Measurements from ENCODE around the gene LRP6. TPM values are rescaled to one million over a fixed set of nuclear protein-coding genes. Genes with fewer than 3 reads are reported as not detected.

Gene LRP6
- total and polyA plus RNA-seq, 3 experiments from 2014 or later = 0.12 to 2.4 (median 0.94) TPM

DNA sequence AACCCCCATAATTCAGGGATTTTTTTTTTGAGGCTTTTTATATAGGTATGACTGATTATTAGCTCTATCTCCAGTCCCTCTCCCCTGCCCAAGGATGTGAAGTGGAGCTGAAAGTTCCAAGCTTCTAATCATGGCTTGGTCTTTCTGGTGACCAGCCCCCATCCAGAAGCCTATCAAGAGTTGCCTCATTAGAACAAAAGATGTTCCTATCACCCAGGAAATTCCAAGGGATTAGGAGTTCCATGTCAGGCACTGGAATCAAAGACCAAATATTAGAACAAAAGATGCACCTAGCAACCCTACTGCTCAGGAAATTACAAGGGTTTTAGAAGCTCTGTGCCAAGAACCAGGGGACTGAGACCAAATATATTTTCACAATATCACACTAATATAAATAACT is 29.9 kb downstream of the LRP6 start:
- Mint-ChIP-seq H3K27me3 (peaks cover 5 to 35% of the 10 kb centered on the region in 2 donors), H3K27ac (no peak overlapping the region), H3K36me3 (no peaks in the 10 kb centered on the region), H3K4me1 (no peaks in the 10 kb centered on the region), H3K9me3 (no peaks in the 10 kb centered on the region), H3K4me3 (no peak overlapping the region)
- Histone ChIP-seq H3K27me3 (ENCODE audit: insufficient read depth, low read length, poor library complexity, severe bottlenecking) (no peaks in the 10 kb centered on the region), H3K27ac (ENCODE audit: low read depth, low read length) (no peak overlapping the region), H3K4me3 (ENCODE audit: low read length) (no peak overlapping the region), H3K9me3 (ENCODE audit: low read length) (no peaks in the 10 kb centered on the region), H3K4me1 (ENCODE audit: insufficient read depth, low read length) (no peaks in the 10 kb centered on the region), H3K36me3 (ENCODE audit: insufficient read depth, low read length) (no peaks in the 10 kb centered on the region)
- ChIA-PET CTCF (no interaction called here), POLR2A (no interaction called here)
- DNase-seq = no peak

DNA sequence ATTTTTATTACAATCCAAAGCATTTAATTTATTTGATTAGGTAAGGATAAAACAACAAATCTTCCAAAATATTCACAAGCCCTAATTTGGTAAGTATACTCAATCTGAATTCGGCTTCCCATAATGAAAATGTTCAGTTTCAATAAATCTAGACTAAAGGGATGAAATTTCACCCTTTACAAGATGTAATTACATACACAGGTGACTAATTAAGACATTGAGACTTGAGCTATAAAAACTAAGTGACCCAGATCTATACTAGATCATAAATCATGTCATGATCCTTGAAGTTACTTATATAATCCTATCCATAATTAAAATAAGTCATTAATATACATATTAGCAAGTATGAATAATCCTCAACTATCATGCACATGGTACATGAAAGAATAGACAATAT is 36.6 kb downstream of the LRP6 start:
- CTCF ChIA-PET = no interaction called here
- no peak for DNase-seq
- no peaks in the 10 kb centered on the region for H3K27me3 ChIP-seq (ENCODE audit: insufficient read depth, low read length, poor library complexity, severe bottlenecking)
- H3K27ac Mint-ChIP-seq = no peak overlapping the region
- H3K4me3 ChIP-seq (ENCODE audit: low read length) = no peak overlapping the region
- no peak overlapping the region for H3K4me3 Mint-ChIP-seq
- no peak overlapping the region for H3K27ac ChIP-seq (ENCODE audit: low read depth, low read length)
- no peaks in the 10 kb centered on the region for H3K4me1 Mint-ChIP-seq
- H3K9me3 Mint-ChIP-seq = peaks cover 0 to 6% (median 5%) of the 10 kb centered on the region in 5 donors
- H3K36me3 Mint-ChIP-seq = peaks cover 0 to 1% (median 0%) of the 10 kb centered on the region in 3 donors
- POLR2A ChIA-PET = no interaction called here
- peaks cover 7 to 60% of the 10 kb centered on the region in 2 donors for H3K27me3 Mint-ChIP-seq
- no peaks in the 10 kb centered on the region for H3K9me3 ChIP-seq (ENCODE audit: low read length)
- H3K36me3 ChIP-seq (ENCODE audit: insufficient read depth, low read length) = no peaks in the 10 kb centered on the region
- H3K4me1 ChIP-seq (ENCODE audit: insufficient read depth, low read length) = no peaks in the 10 kb centered on the region

DNA sequence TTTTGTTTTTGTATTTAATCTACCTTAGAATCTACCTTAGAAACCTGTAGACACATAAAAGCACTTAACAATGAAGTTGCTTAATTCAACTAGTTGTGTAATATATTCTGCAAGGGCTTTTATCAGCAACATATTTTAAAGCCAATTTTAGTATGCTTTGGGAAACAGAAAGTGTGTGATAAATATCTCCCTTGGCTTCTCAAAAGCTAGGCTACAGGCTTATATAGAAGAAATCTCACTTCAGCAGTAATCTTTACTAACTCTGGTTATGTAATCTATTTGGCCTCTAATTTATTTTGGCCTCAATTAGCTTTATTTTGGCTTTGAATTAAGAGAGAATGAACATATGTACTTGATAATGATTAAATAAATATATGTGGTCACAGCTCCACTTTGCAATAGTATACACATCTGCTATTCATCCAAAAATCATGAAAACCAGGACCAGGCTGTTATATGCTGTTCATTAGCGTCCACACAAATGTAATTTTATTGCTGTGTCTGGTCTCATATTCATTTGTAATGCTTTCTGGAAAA is 37.2 kb downstream of the LRP6 start:
- CTCF ChIA-PET = no interaction called here
- no peaks in the 10 kb centered on the region for H3K9me3 ChIP-seq (ENCODE audit: low read length)
- H3K27me3 ChIP-seq (ENCODE audit: insufficient read depth, low read length, poor library complexity, severe bottlenecking) = no peaks in the 10 kb centered on the region
- H3K4me1 Mint-ChIP-seq = no peaks in the 10 kb centered on the region
- no peaks in the 10 kb centered on the region for H3K36me3 ChIP-seq (ENCODE audit: insufficient read depth, low read length)
- H3K27ac ChIP-seq (ENCODE audit: low read depth, low read length) = no peak overlapping the region
- H3K27me3 Mint-ChIP-seq = peaks cover 10 to 57% of the 10 kb centered on the region in 2 donors
- H3K4me3 ChIP-seq (ENCODE audit: low read length) = no peak overlapping the region
- peaks cover 0 to 6% (median 5%) of the 10 kb centered on the region in 5 donors for H3K9me3 Mint-ChIP-seq
- no peak overlapping the region for H3K27ac Mint-ChIP-seq
- H3K4me3 Mint-ChIP-seq = no peak overlapping the region
- POLR2A ChIA-PET = no interaction called here
- DNase-seq = no peak
- no peaks in the 10 kb centered on the region for H3K4me1 ChIP-seq (ENCODE audit: insufficient read depth, low read length)
- peaks cover 0 to 1% (median 0%) of the 10 kb centered on the region in 3 donors for H3K36me3 Mint-ChIP-seq

DNA sequence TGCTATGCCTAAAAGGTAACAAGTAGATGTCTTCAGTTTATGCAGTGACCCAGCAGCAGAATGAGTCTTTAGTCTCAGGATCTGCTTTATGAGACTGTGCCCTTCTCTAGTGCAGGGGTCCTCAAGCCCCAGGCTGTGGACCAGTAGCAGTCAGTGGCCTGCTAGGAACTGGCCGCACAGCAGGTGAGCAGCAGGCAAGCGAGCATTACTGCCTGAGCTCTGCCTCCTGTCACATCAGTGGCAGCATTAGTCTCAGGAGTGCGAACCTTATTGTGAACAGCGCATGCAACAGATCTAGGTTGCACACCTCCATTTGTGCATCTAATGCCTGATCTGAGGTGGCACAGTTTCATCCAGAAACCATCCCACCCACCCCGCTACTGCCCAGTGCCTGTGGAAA is 38.4 kb downstream of the LRP6 start:
- H3K27me3 ChIP-seq (ENCODE audit: insufficient read depth, low read length, poor library complexity, severe bottlenecking) = no peaks in the 10 kb centered on the region
- ChIA-PET CTCF (no interaction called here), POLR2A (no interaction called here)
- no peak overlapping the region for H3K4me3 ChIP-seq (ENCODE audit: low read length)
- H3K4me1 ChIP-seq (ENCODE audit: insufficient read depth, low read length) = no peaks in the 10 kb centered on the region
- H3K27ac Mint-ChIP-seq = no peak overlapping the region
- no peaks in the 10 kb centered on the region for H3K4me1 Mint-ChIP-seq
- no peak for DNase-seq
- peaks cover 0 to 1% (median 0%) of the 10 kb centered on the region in 3 donors for H3K36me3 Mint-ChIP-seq
- peaks cover 10 to 60% of the 10 kb centered on the region in 2 donors for H3K27me3 Mint-ChIP-seq
- H3K36me3 ChIP-seq (ENCODE audit: insufficient read depth, low read length) = no peaks in the 10 kb centered on the region
- H3K4me3 Mint-ChIP-seq = no peak overlapping the region
- H3K9me3 Mint-ChIP-seq = peaks cover 0 to 9% (median 5%) of the 10 kb centered on the region in 5 donors
- H3K9me3 ChIP-seq (ENCODE audit: low read length) = no peaks in the 10 kb centered on the region
- H3K27ac ChIP-seq (ENCODE audit: low read depth, low read length) = no peak overlapping the region

DNA sequence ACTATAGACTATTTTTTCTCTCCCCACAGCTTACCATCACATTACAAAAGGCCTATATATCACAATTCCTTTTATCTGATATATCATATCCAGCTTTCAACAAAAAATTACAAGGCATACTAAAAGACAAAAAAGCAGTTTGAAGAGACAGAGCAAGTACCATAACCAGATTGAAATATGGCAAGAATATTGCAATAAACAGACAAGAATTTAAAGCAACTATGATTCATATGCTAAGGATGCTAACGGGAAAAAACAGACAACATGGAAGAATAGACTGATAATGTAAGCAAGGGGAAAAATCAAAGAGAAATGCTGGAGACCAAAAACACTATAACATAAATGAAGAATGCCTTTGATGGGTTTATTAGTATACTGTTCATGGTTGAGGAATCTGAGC is 40.7 kb downstream of the LRP6 start:
- no peaks in the 10 kb centered on the region for H3K4me1 Mint-ChIP-seq
- ChIA-PET CTCF (interaction anchor here (0.7 kb wide), 1 partner anchor 287 kb away, joined by 3 read pairs; no protein-coding TSS in a partner anchor), POLR2A (interaction anchor here (0.6 kb wide), 1 partner anchor 1069 kb away, joined by 5 read pairs; no protein-coding TSS in a partner anchor)
- H3K27ac ChIP-seq (ENCODE audit: low read depth, low read length) = no peak overlapping the region
- H3K9me3 ChIP-seq (ENCODE audit: low read length) = no peaks in the 10 kb centered on the region
- no peak overlapping the region for H3K27ac Mint-ChIP-seq
- peaks cover 17 to 56% of the 10 kb centered on the region in 2 donors for H3K27me3 Mint-ChIP-seq
- H3K9me3 Mint-ChIP-seq = peaks cover 0 to 9% (median 5%) of the 10 kb centered on the region in 5 donors
- no peak overlapping the region for H3K4me3 ChIP-seq (ENCODE audit: low read length)
- no peak overlapping the region for H3K4me3 Mint-ChIP-seq
- H3K4me1 ChIP-seq (ENCODE audit: insufficient read depth, low read length) = no peaks in the 10 kb centered on the region
- H3K36me3 ChIP-seq (ENCODE audit: insufficient read depth, low read length) = no peaks in the 10 kb centered on the region
- H3K27me3 ChIP-seq (ENCODE audit: insufficient read depth, low read length, poor library complexity, severe bottlenecking) = no peaks in the 10 kb centered on the region
- H3K36me3 Mint-ChIP-seq = peaks cover 0 to 1% (median 0%) of the 10 kb centered on the region in 3 donors
- no peak for DNase-seq

DNA sequence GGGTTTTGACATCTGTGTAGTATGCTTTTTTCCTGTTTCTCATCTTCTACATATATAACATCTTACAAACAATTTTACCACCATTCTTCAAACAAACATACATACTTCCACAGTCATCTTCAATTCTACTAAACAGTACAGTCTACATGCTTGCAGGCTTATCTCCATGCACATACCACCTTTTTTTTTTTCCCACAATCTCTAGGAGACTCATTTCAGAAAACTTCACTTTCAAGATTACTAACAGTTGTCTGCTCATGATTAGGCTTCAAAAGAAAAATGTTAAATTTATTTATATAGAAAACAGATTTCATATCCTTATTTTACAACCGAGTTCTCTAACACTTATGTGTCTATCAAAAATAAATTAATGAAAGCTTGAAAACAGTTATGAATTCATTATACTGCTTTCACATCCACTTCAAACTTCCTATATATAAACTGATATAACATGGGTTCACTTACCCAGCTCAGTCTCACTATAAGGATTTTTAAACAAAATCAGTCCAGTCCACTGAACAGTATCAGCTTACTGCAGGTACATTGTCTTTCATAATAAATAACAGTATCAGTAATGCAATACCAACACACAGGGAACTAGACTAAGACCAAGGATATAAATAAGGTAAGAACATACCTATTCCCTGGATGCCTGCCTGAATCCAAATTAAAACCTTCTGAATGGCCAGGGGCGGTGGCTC is 42.5 kb downstream of the LRP6 start:
- no peak for DNase-seq
- no peaks in the 10 kb centered on the region for H3K4me1 ChIP-seq (ENCODE audit: insufficient read depth, low read length)
- no peaks in the 10 kb centered on the region for H3K36me3 ChIP-seq (ENCODE audit: insufficient read depth, low read length)
- peaks cover 31 to 61% of the 10 kb centered on the region in 2 donors for H3K27me3 Mint-ChIP-seq
- CTCF ChIA-PET = no interaction called here
- H3K27me3 ChIP-seq (ENCODE audit: insufficient read depth, low read length, poor library complexity, severe bottlenecking) = no peaks in the 10 kb centered on the region
- no peak overlapping the region for H3K4me3 ChIP-seq (ENCODE audit: low read length)
- H3K9me3 ChIP-seq (ENCODE audit: low read length) = no peaks in the 10 kb centered on the region
- no peak overlapping the region for H3K27ac Mint-ChIP-seq
- peaks cover 0 to 9% (median 5%) of the 10 kb centered on the region in 5 donors for H3K9me3 Mint-ChIP-seq
- H3K4me1 Mint-ChIP-seq = no peaks in the 10 kb centered on the region
- POLR2A ChIA-PET = no interaction called here
- H3K36me3 Mint-ChIP-seq = peaks cover 0 to 1% (median 0%) of the 10 kb centered on the region in 3 donors
- no peak overlapping the region for H3K27ac ChIP-seq (ENCODE audit: low read depth, low read length)
- H3K4me3 Mint-ChIP-seq = no peak overlapping the region

DNA sequence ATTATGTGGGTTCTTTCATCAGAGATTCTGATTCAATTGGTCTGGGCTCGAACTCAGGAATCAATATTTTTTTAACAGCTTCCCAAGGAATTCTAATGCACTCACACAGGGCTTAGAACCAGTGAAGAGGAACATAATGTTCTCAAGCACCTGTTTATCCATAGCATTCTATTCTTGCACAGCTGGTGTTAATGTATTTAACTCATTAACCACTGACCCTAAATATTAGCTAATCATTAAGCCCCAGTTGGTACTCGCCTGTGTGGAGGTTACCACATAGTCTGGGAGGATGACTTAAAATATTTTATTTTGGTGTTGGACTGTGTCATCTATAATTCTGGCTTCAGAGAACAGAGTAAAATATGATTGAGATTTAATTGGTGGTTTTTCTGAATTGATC is 45.3 kb downstream of the LRP6 start:
- Mint-ChIP-seq H3K4me3 (no peak overlapping the region), H3K27ac (peak overlapping the region in 1 of 8 donors; percentile 23), H3K36me3 (peaks cover 0 to 1% (median 0%) of the 10 kb centered on the region in 3 donors), H3K27me3 (peaks cover 31 to 67% of the 10 kb centered on the region in 2 donors), H3K9me3 (peaks cover 0 to 10% (median 5%) of the 10 kb centered on the region in 5 donors), H3K4me1 (no peaks in the 10 kb centered on the region)
- no peak overlapping the region for H3K4me3 ChIP-seq (ENCODE audit: low read length)
- no peak overlapping the region for H3K27ac ChIP-seq (ENCODE audit: low read depth, low read length)
- no peak for DNase-seq
- H3K27me3 ChIP-seq (ENCODE audit: insufficient read depth, low read length, poor library complexity, severe bottlenecking) = peaks cover 7% of the 10 kb centered on the region
- no peaks in the 10 kb centered on the region for H3K4me1 ChIP-seq (ENCODE audit: insufficient read depth, low read length)
- no peaks in the 10 kb centered on the region for H3K9me3 ChIP-seq (ENCODE audit: low read length)
- CTCF ChIA-PET = no interaction called here
- POLR2A ChIA-PET = no interaction called here
- H3K36me3 ChIP-seq (ENCODE audit: insufficient read depth, low read length) = no peaks in the 10 kb centered on the region

DNA sequence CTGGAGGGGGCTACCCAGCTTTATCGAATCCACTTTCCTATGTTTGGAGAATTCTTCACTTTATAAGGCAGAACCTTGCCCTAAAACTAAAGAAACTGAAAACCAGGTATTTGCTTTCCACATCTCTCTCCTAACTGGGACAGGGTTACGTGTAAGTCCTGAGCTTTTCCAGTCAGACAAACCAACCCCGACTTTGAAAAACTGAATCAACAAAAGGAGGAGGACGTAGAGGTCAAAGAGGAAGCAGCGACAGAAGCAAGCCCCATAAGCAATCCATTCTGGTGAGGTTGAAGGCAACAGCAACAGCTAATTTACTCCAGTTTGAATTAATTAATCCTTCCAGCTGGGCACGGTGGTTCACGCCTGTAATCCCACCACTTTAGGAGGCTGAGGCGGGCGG is 47.2 kb downstream of the LRP6 start:
- H3K27ac Mint-ChIP-seq = no peak overlapping the region
- Histone ChIP-seq H3K27ac (ENCODE audit: low read depth, low read length) (no peak overlapping the region), H3K36me3 (ENCODE audit: insufficient read depth, low read length) (no peaks in the 10 kb centered on the region), H3K27me3 (ENCODE audit: insufficient read depth, low read length, poor library complexity, severe bottlenecking) (peaks cover 7% of the 10 kb centered on the region), H3K4me3 (ENCODE audit: low read length) (no peak overlapping the region), H3K4me1 (ENCODE audit: insufficient read depth, low read length) (no peaks in the 10 kb centered on the region), H3K9me3 (ENCODE audit: low read length) (no peaks in the 10 kb centered on the region)
- DNase-seq = no peak
- H3K4me1 Mint-ChIP-seq = no peaks in the 10 kb centered on the region
- H3K9me3 Mint-ChIP-seq = peaks cover 0 to 4% (median 0%) of the 10 kb centered on the region in 5 donors
- peaks cover 30 to 65% of the 10 kb centered on the region in 2 donors for H3K27me3 Mint-ChIP-seq
- no peaks in the 10 kb centered on the region for H3K36me3 Mint-ChIP-seq
- ChIA-PET CTCF (no interaction called here), POLR2A (no interaction called here)
- H3K4me3 Mint-ChIP-seq = no peak overlapping the region

Measured in CD8-positive, alpha-beta memory T cell (primary cell).